Smooth muscle cell (in vitro differentiated cells): ENCODE results near the gene MRTO4. TPM values are rescaled to one million over a fixed set of nuclear protein-coding genes. Genes with fewer than 3 reads are reported as not detected.

ENCODE experiments used
- DNase-seq: peaks from one replicate; lab custom pipeline; 2025; ENCODE audit not compliant: unreplicated experiment; lab: John Stamatoyannopoulos, UW
- H2AFZ ChIP-seq: fragments of 200-600 bp; sonication (generic); 2 replicates; pipeline ENCODE4 v1.6.0; 2016; ENCODE audit warnings: antibody characterized with exemption, low read depth, mild to moderate bottlenecking
- H3F3A ChIP-seq: fragments of 200-600 bp; sonication (generic); 2 replicates; pipeline ENCODE4 v1.6.0; 2017; ENCODE audit warnings: antibody characterized with exemption, low read depth
- H3K27ac ChIP-seq: fragments of 200-600 bp; sonication (generic); 2 replicates; pipeline ENCODE4 v1.5.1; 2016; ENCODE audit warnings: low read depth, mild to moderate bottlenecking
- H3K27me3 ChIP-seq: fragments of 200-600 bp; sonication (generic); 2 replicates; pipeline ENCODE4 v1.6.1; 2016; ENCODE audit warnings: low read depth, mild to moderate bottlenecking
- H3K36me3 ChIP-seq: fragments of 200-600 bp; sonication (generic); 2 replicates; pipeline ENCODE4 v1.5.1; 2016; ENCODE audit warnings: low read depth
- H3K4me1 ChIP-seq: fragments of 200-600 bp; sonication (generic); 2 replicates; pipeline ENCODE4 v1.5.1; 2016; ENCODE audit warnings: low read depth
- H3K4me2 ChIP-seq: fragments of 200-600 bp; sonication (generic); 2 replicates; pipeline ENCODE4 v1.6.0; 2016; ENCODE audit warnings: mild to moderate bottlenecking
- H3K4me3 ChIP-seq: fragments of 200-600 bp; sonication (generic); 2 replicates; pipeline ENCODE4 v1.5.1; 2016; ENCODE audit warnings: mild to moderate bottlenecking
- H3K79me2 ChIP-seq: fragments of 200-600 bp; sonication (generic); 2 replicates; pipeline ENCODE4 v1.6.0; 2016; ENCODE audit warnings: low read depth, mild to moderate bottlenecking
- H3K9ac ChIP-seq: fragments of 200-600 bp; sonication (generic); 2 replicates; pipeline ENCODE4 v1.6.0; 2016; ENCODE audit warnings: low read depth
- H3K9me3 ChIP-seq: fragments of 200-600 bp; sonication (generic); replicated peaks from 2 replicates; pipeline ENCODE4 v1.5.1; 2016; ENCODE audit warnings: low read depth
- H4K20me1 ChIP-seq: fragments of 200-600 bp; sonication (generic); 2 replicates; pipeline ENCODE4 v1.6.0; 2016; ENCODE audit warnings: low read depth
- WGBS: methylation state at CpG from one replicate; pipeline ENCODE4 v1.1.7; 2016; ENCODE audit warnings: low lambda C conversion rate; 5-methylcytosine and 5-hydroxymethylcytosine counted together
- polyA plus RNA-seq: library from polyadenylated mRNA; unstranded; fragments of >200 nt; fragmentation: Nextera tagmentation; extraction: Ambion mirVana; gene quantifications from 2 replicates; pipeline ENCODE4 v1.2.1, GENCODE V29; 2016
- total RNA-seq: library from RNA; depleted of rRNA; stranded (reverse); fragments of >200 nt; gene quantifications from 2 replicates; pipeline ENCODE4 v1.2.3, GENCODE V29; 2014
- TF ChIP-seq, protein P1 (sequence below): fragments of 200-600 bp; sonication (generic); IDR thresholded peaks from 2 replicates; pipeline ENCODE4 v1.5.1; 2017; ENCODE audit warnings: borderline replicate concordance, mild to moderate bottlenecking, antibody characterized with exemption; ENCODE audit not compliant: insufficient read depth, poor library complexity, severe bottlenecking

Gene MRTO4
- total and polyA plus RNA-seq, 2 experiments from 2014 or later = 16.8 to 25.1 TPM

DNA sequence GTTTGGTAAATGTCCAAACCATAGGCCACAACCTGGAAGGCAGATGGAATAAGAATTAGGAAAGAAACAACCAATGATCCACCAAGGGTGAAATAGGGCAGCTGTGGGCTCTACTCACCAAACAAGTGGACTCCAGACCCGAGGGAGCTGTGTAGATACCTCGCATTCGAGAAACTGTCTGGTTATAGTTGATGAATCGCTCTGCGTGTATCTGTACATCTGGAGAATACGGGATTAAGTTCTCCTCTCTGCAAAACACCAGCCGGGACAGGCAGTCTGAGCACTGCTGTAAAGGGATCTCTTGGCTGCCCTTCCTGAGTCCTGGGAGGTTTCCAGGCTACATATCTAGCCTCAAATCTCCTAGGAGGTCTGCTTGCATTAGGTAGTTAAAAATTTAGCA is 32.2 kb upstream of the MRTO4 start:
- Histone ChIP-seq H3K9me3 (no peaks in the 10 kb centered on the region), H3K4me2 (no peak overlapping the region), H3K4me1 (no peaks in the 10 kb centered on the region), H3K27ac (no peak overlapping the region), H4K20me1 (peaks cover 39% of the 10 kb centered on the region), H3K4me3 (no peak overlapping the region), H3F3A (no peaks in the 10 kb centered on the region), H2AFZ (no peak overlapping the region), H3K9ac (no peak overlapping the region), H3K36me3 (peaks cover 7% of the 10 kb centered on the region), H3K79me2 (peaks cover 12% of the 10 kb centered on the region), H3K27me3 (no peaks in the 10 kb centered on the region)
- WGBS = 97% methylated on average over 7 of the region's 7 CpGs
- TF ChIP-seq, protein P1, sequence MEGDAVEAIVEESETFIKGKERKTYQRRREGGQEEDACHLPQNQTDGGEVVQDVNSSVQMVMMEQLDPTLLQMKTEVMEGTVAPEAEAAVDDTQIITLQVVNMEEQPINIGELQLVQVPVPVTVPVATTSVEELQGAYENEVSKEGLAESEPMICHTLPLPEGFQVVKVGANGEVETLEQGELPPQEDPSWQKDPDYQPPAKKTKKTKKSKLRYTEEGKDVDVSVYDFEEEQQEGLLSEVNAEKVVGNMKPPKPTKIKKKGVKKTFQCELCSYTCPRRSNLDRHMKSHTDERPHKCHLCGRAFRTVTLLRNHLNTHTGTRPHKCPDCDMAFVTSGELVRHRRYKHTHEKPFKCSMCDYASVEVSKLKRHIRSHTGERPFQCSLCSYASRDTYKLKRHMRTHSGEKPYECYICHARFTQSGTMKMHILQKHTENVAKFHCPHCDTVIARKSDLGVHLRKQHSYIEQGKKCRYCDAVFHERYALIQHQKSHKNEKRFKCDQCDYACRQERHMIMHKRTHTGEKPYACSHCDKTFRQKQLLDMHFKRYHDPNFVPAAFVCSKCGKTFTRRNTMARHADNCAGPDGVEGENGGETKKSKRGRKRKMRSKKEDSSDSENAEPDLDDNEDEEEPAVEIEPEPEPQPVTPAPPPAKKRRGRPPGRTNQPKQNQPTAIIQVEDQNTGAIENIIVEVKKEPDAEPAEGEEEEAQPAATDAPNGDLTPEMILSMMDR = no peak
- no peak for DNase-seq

DNA sequence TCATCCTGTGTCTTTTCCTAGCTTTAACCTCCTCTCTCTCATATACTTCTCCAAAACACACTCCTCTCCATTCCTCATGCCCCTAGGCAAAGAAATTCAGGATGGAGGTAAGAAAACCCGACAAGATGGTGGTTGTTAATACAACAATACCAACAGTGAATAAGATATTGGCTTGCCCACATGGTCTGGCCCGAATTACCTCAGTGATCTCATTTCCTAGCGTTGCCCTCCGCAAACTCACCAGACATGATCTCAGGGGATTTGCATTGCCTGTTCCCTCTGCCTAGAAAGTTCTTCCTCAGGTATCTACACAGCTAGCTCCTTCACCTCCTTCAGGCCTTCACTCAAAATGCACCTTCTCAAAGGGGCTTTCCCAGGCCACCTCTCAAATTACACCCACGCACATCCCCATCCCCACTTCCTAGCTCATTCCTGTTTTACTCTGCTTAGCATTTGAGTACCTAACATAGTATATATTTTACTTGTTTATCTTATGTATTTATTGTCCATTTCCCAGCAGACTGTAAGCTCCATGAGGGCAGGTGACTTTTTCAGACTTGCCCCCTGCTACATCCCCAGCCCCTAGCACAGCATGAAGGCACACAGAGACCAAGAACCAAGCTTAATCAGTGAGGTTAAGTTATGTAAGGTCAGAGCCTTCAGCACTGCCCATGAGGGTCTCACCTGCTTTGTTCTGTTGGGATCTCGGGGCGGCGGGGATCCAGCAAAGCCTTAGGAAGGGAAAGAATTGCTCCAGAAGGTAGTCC is 31.3 kb upstream of the MRTO4 start:
- H3K27ac ChIP-seq = no peak overlapping the region
- H3K9me3 ChIP-seq = no peaks in the 10 kb centered on the region
- no peak overlapping the region for H3K4me3 ChIP-seq
- TF ChIP-seq, protein P1 = no peak
- peaks cover 10% of the 10 kb centered on the region for H3K79me2 ChIP-seq
- no peaks in the 10 kb centered on the region for H3K4me1 ChIP-seq
- WGBS = 93% methylated on average over 8 of the region's 8 CpGs
- no peak for DNase-seq
- H4K20me1 ChIP-seq = peaks cover 36% of the 10 kb centered on the region
- no peak overlapping the region for H2AFZ ChIP-seq
- no peak overlapping the region for H3K9ac ChIP-seq
- H3F3A ChIP-seq = no peaks in the 10 kb centered on the region
- H3K36me3 ChIP-seq = peaks cover 7% of the 10 kb centered on the region
- H3K4me2 ChIP-seq = no peak overlapping the region
- H3K27me3 ChIP-seq = no peaks in the 10 kb centered on the region

DNA sequence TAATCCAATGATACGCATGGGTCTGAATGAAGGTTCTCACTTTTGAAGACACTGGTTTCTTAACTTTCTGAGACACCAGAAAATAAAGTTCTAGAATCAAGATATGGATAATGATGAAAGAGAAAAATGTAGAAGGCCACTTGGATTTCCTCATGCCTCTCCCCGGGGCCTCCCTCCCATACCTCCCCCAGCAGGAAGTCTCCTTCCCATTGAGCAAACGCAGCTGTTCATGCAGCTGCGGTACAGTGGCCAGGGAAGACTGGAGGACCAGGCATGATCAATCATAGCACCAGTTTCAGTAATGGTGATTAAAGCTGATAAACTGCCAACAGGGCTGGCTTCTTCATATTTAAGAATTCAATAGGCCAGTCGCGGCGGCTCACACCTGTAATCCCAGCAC is 30.6 kb upstream of the MRTO4 start:
- Histone ChIP-seq H4K20me1 (peaks cover 34% of the 10 kb centered on the region), H3K36me3 (peaks cover 7% of the 10 kb centered on the region), H3K9ac (no peak overlapping the region), H3K4me3 (no peak overlapping the region), H3K27ac (no peak overlapping the region), H2AFZ (no peak overlapping the region), H3K4me1 (no peaks in the 10 kb centered on the region), H3K79me2 (peaks cover 7% of the 10 kb centered on the region), H3K27me3 (no peaks in the 10 kb centered on the region), H3K9me3 (no peaks in the 10 kb centered on the region), H3K4me2 (no peak overlapping the region), H3F3A (no peaks in the 10 kb centered on the region)
- 98% methylated on average over 7 of the region's 7 CpGs for WGBS
- TF ChIP-seq, protein P1 = no peak
- no peak for DNase-seq

DNA sequence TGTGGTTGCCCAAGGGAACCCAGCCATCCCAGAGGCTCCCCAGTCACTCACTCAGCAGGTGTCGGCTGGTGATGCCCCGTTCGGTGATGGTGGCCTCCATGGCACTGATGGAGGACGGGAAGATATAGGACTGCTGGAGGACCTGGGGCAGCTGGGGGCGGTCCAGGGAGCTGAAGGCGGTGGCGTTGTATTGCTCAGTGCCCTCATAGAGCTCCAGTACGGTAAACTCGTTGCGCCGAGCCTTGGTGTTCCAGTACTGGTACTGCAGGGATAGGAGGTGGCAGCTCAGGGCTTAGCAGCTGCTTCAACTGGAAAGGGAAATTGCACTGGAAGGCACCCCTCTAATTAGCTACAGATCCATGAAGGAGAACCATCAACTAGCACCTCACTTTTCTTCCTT is 29.0 kb upstream of the MRTO4 start:
- Histone ChIP-seq H3K27me3 (no peaks in the 10 kb centered on the region), H3K4me3 (no peak overlapping the region), H3K79me2 (no peaks in the 10 kb centered on the region), H3K9ac (no peak overlapping the region), H2AFZ (no peak overlapping the region), H3F3A (no peaks in the 10 kb centered on the region), H4K20me1 (peaks cover 21% of the 10 kb centered on the region), H3K27ac (no peak overlapping the region), H3K4me1 (no peaks in the 10 kb centered on the region), H3K9me3 (no peaks in the 10 kb centered on the region), H3K4me2 (no peak overlapping the region), H3K36me3 (peaks cover 7% of the 10 kb centered on the region)
- 99% methylated on average over 11 of the region's 11 CpGs for WGBS
- TF ChIP-seq, protein P1 = no peak
- no peak for DNase-seq
